ENCODE data around the gene SLC17A7.

The SLC17A7 gene

DNA sequence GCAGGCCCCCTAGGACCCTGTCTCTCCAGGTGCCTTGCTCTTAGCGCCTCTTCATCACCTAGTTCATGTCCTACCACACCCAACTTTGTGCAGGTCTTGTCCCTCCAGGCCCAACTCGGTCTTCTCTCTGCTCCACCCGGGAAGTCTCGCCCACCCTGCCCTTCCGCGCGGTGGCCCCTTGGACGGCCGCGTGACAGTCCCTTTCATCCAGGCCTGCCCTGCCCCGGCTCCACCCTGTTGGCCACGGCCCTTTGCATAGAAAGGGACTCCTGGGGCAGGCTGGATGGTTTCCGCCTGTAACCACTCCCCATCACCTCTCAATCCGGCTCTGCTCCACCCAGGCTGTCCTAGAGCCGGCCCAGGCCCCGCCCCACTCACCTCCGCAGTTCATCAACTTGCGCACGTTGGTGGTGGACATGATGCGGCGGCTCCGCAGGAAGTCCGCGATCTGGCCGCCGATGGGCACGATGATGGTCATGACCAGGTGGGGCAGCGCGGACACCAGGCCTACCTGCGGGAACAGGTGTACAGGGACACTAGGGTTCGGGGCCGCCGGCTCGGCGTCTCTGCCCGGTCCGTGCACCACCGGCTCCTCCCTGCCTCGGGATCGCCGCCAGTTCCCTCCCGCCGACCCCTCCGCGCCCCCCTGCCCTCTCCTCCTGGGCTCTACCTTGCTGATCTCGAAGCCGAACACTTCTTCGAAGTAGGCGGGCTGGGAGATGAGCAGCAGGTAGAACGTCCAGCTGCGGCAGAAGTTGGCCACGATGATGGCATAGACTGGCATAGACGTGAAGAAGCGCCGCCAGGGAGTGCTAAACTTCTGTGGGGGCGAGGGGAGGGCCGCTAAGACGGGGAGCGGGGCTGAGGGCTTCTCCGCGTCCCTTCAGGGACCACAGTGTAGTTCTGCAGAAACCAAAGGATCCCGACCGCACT, 8.9 kb downstream of the SLC17A7 start:
- in situ Hi-C loops (cut with HindIII; ENCODE audit: low pct_ligation_motif_present, low pct_unique_long_range_greater_than_20kb, low sequenced_read_pairs) = no loop called here
- DNase-seq = no peak

DNA sequence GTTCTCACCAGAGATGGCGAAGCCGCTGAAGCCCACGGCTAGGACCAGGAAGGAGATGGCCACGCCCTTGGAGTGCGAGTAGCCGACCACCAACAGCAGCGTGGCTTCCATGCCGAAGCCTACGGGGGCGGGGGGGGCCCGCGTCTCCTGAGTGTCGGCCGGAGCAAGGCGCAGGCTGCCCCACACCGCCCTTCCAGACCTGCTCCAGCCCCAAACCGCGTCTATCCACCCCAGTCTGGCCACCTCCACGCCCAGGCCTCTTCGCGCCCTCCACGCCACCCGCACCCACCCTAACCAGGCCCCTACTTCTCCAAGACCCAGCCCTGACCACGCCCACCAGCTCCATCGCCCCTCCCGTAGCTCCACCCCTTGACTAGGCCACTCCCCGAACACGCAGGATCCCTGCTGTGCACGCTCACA, 10.0 kb downstream of the SLC17A7 start:
- in situ Hi-C loops (cut with HindIII; ENCODE audit: low pct_ligation_motif_present, low pct_unique_long_range_greater_than_20kb, low sequenced_read_pairs) = no loop called here
- DNase-seq = no peak

DNA sequence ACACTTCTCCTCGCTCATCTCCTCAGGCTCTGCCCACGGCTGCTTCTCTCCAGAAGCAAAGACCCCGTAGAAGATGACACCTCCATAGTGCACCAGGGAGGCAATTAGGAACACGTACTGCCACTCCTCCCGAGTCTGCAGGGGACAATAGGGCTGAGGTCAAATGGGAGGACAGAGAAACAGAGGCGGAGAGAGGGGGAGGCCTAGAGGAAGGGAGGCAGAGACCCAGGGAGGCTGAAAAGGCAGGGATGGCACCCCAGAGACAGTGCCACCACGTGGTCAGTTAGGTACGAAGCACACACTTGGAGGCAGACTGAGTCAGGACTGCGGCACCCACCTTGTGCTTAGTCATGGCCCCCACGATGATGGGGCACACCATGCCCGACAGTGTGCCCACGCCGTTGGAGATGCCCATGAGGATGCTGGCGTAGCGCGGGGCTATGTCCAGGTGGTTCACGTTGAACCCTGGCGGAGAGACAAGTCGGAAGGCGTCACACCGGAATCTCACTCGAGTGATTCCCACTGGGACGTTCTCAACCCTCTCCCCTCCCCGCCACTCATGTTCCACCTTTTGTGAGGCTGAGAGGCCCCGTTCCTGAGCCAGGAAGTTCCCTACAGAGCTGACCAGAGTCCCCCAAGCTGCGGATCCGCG, 10.5 kb downstream of the SLC17A7 start:
- no peak for DNase-seq
- in situ Hi-C loops (cut with HindIII; ENCODE audit: low pct_ligation_motif_present, low pct_unique_long_range_greater_than_20kb, low sequenced_read_pairs) = no loop called here

DNA sequence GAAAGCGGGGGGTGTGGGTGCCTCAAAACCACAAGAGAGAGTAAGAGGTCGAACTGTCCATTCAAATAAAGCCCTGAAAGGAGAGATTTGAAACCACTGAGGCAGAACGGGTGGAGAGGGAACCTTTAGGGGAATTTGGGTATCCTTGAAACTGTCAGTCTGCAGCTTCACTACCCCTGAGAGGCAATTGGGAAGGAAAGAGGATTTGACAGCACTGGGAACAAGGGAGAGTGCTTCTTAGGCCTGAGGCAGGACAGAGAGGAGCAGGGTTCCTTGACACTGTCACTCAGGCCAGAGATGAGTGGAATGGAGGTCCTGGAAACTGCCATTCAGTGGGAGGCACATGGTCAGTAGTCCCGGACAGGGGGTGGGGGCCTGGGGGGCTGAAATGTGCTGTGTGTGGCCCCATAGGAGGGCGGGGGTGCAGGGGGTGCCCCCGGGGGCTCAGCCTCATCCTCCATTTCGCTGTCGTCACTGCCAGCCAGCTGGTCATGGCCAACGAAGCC, 11.1 kb downstream of the SLC17A7 start:
- in situ Hi-C loops (cut with HindIII; ENCODE audit: low pct_ligation_motif_present, low pct_unique_long_range_greater_than_20kb, low sequenced_read_pairs) = no loop called here
- DNase-seq = no peak

DNA sequence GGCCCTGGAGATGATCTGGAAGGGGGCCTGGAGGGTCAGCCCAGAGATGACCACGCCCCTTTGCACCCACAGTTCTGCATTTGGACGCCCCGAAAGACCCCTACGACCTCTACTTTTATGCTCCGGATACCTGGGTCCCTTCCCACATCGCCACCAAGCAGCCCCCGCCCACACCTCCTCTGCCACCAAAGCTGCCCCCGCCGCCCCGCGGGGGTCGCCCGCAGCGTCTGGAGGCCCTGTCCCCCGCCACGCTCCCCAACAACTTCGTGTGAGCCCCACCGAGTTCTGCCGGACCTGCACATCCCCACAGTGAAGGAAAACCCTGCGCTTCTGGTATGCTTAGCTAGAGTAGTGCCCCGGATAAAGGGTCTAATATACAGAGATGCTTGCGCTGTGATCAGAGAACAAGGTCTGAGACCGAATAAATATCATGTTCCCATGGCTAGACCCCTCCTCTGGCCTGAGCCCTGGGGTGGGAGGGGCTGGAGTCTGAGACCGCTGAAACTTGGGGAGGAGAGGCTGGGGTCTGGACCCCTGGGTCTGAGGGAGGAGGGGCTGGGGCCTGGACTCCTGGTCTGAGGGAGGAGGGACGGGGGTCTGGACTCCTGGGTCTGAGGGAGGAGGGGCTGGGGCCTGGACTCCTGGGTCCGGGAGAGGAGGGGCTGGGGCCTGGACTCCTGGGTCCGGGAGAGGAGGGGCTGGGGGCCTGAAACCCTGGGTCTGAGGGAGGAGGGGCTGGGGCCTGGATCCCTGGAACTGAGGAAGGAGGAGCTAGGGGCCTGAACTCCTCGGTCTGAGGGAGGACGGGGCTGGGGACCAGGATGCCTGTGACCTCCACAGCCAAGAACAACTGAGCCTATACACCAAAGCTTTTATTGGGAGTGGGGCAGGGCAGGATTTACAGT, 12.5 kb downstream of the SLC17A7 start:
- DNase-seq = no peak
- in situ Hi-C loops (cut with HindIII; ENCODE audit: low pct_ligation_motif_present, low pct_unique_long_range_greater_than_20kb, low sequenced_read_pairs) = no loop called here

DNA sequence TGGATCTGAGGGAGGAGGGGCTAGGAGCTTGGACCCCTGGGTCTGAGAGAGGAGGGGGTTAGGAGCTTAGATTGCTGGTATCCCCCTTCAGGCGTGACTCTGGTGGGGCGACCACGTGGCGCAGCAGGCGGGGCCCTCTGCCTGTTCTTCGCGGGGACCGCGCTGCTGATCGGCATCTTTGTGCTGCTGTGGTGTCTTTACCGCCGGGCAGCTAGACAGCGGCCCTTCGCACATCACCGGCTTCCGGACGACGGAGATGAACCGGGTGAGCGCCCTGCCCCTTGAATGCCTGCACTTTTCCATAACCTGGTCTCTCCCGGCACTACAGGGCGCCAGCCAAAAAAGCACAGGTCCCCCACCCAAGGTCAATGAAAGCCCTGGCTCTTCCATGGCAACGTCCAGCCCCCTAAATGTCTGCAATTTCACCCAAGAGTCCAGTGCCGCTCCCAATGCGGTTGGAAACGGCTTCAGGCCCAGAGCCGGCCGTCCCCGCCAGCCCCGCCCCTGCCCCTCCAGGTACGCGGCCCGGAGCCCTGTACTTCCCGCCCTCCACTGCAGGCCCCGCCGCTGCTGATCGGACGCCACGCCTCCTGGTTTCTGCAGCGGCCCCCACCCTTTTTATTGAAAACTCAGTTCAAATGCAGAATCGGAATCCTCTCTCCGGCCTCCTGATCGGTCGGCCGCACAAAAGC, 13.3 kb downstream of the SLC17A7 start:
- no peak for DNase-seq
- in situ Hi-C loops (cut with HindIII; ENCODE audit: low pct_ligation_motif_present, low pct_unique_long_range_greater_than_20kb, low sequenced_read_pairs) = no loop called here

DNA sequence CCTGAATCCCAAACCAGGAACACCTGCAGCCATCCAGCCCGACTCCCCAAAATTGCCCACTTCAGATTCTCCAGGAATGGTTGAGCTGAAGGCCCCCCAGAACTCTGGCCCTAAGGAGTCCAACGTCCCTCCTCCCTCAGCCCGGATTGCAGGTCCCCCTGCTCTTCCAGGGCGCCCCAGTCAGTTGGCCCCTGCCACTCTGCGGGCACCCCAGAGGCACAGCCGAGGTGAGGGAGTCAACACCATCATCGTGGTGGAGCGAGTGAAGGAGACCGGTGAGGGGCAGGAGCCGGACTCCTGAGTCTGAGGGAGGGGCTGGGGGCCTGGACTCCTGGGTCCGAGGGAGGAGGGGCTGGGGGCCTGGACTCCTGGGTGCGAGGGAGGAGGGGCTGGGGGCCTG, 14.0 kb downstream of the SLC17A7 start:
- DNase-seq = no peak

DNA sequence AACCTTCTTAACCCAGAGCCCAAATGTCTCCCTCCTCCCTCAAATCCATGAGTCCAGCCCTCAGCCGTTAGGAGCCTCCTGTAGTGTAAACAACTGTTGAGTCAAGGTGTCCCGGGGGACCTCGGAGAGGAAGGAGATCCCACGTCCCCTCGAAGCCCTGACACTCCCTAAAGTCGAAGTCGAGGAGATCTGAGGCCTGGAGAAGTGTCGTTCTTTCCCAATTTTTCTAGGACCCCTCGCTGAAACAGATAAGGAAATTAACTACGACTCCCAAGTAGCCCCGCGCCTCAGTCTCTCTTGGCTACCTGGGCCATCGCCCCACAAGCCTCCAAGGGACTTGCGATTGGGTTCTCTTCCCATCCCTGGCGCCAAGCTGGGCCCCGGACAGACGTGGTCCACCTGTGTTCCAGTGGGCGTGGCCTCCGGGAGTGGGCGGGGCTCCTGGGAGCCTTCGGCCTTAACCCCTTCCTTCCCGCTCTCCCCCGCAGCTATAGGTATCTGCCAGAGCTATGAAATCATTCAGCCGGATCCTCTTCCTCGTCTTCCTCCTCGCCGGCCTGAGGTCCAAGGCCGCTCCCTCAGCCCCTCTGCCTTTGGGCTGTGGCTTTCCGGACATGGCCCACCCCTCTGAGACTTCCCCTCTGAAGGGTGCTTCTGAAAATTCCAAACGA, 15.3 kb downstream of the SLC17A7 start:
- in situ Hi-C loops (cut with HindIII; ENCODE audit: low pct_ligation_motif_present, low pct_unique_long_range_greater_than_20kb, low sequenced_read_pairs) = no loop called here
- no peak for DNase-seq

More for the DNA sequence above, 14.0 kb downstream of the SLC17A7 start:
- in situ Hi-C loops (cut with HindIII; ENCODE audit: low pct_ligation_motif_present, low pct_unique_long_range_greater_than_20kb, low sequenced_read_pairs) = no loop called here

DNA sequence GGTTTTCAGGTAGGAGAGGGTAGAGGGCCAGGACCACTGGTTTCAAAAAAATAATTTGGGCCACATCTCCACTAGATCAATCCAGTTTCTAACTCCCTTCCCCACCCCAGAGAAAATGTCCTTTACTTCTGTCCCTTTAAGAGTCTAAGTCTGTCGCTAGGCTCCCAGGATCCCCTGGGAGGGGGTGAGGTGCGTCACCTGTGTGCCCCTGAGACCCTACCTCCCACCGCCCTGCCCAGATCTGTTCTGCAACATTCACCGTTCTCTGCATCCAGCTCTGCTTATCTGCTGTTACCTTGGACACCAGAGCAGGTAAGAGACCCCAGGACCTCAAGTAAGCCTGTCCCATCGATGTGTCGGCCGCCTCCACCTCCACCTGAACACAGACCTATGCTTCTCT, 16.1 kb downstream of the SLC17A7 start, which contains the start of gene GFY:
Gene GFY, plus strand, starts transcription at position 211 of the 400 bp plus-strand sequence. CDS start 1,043 bp downstream, outside the sequence.
- no peak for DNase-seq
- in situ Hi-C loops (cut with HindIII; ENCODE audit: low pct_ligation_motif_present, low pct_unique_long_range_greater_than_20kb, low sequenced_read_pairs) = no loop called here

DNA sequence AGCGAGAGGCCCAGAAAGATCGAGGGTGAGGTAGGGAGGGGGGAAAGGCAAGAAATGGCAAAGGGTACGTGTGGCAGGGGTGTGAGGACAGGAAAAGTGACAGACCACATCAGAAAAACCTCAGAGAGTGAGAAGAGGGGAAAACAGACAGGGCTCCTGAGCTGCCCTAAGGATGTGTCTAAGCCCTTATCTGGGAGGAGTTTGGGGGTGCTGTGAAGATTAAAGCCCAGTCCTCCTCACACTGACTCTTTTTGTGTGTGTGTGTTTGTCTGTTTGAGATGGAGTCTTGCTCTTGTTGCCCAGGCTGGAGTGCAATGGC, 17.4 kb downstream of the SLC17A7 start:
- in situ Hi-C loops (cut with HindIII; ENCODE audit: low pct_ligation_motif_present, low pct_unique_long_range_greater_than_20kb, low sequenced_read_pairs) = no loop called here
- no peak for DNase-seq

DNA sequence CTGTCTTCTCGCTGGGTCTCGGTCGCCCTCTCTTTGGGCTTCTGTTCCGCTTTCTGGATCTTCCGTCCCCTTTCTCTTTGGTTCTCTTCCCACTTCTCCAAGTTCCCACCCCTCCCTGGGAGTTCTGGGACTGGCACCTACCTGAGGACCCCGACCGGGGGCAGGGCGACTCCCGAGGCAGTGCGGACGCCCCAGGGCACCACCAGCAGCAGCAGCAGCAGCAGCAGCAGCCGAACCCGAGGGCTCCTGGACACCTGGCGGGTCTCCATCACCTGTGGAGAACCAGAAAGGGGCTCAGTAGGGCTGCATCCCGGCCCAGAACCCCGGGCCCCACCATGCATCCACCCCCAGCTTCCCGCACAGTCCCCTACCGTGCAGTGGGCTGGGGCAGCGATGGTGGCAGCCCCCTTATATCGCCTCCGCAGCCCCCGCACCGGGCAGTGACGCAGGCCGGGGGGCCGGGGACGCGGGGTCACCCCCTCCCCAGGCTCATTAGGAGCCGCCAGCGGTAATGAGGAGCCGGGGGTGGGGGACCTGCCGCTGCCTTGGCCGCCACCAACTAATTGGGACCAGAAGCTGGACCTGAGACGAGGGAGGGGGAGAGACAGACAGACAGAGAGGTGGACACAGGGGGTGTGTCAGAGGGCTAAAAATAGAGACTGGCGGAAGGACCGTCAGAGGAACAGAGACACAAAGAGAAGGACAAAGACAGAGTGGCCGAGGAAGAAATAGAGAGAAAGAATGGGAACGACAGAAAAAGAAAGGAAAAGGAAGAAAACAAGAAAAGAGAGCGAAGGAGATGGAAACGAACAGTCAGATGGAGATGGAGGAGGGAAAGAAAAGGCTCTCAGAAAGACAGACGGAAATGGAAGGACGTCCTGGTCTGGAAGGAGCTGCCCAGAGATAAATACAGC, 18.0 kb downstream of the SLC17A7 start, which contains the start of gene PTH2:
Gene PTH2, minus strand, starts transcription at position 371 of the 914 bp plus-strand sequence. Its CDS starts 102 bp downstream, at position 269.
- no peak for DNase-seq
- in situ Hi-C loops (cut with HindIII; ENCODE audit: low pct_ligation_motif_present, low pct_unique_long_range_greater_than_20kb, low sequenced_read_pairs) = no loop called here

DNA sequence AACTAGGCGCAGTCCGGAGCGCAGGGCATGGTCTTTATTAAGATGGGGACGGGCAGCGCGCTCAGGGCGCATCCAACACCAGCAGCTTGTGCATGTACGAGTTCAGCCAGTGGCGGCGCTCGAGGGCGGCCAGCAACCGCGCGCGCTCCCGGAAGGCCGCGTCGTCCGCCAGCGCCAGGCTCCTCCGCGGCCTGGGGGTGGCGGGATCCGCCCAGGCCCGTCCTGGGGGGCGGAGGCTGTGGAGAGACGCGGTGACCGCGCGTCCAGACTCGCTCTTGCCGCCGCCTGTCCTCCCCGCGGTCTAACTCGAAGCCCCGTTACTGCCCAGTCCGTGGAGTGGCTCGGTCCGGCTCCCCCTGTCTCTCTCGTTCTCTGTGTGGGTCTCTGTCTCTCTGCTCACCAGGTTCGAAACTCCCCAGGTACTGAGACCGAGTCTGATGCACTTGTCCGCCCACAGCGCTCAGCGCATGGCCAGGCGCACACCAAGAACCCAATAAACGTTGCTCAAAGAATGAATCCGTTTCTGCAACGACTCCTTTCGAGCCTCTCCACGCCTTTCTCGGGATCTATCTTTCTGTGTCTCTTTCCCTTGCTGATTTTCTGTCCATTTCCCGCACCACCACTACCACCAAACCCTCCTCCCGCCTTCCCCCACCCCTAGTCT, 18.8 kb downstream of the SLC17A7 start:
- no peak for DNase-seq
- in situ Hi-C loops (cut with HindIII; ENCODE audit: low pct_ligation_motif_present, low pct_unique_long_range_greater_than_20kb, low sequenced_read_pairs) = no loop called here

DNA sequence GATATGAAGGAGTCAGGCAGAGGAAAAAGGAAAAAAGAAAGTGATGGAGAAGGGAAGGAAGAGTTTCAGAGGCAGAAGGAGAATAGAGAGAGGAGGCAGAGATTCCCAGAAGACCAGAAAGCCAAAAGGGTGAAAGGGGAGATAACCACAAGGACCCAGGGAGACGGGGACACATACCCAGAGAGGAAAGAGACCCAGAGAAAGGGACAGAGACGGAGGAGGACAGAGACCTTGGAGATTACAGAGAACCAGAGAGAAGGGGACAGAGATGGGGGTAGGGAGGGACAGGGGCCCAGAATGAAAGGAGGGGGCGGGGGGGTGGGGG, 19.5 kb downstream of the SLC17A7 start:
- no peak for DNase-seq
- in situ Hi-C loops (cut with HindIII; ENCODE audit: low pct_ligation_motif_present, low pct_unique_long_range_greater_than_20kb, low sequenced_read_pairs) = no loop called here

DNA sequence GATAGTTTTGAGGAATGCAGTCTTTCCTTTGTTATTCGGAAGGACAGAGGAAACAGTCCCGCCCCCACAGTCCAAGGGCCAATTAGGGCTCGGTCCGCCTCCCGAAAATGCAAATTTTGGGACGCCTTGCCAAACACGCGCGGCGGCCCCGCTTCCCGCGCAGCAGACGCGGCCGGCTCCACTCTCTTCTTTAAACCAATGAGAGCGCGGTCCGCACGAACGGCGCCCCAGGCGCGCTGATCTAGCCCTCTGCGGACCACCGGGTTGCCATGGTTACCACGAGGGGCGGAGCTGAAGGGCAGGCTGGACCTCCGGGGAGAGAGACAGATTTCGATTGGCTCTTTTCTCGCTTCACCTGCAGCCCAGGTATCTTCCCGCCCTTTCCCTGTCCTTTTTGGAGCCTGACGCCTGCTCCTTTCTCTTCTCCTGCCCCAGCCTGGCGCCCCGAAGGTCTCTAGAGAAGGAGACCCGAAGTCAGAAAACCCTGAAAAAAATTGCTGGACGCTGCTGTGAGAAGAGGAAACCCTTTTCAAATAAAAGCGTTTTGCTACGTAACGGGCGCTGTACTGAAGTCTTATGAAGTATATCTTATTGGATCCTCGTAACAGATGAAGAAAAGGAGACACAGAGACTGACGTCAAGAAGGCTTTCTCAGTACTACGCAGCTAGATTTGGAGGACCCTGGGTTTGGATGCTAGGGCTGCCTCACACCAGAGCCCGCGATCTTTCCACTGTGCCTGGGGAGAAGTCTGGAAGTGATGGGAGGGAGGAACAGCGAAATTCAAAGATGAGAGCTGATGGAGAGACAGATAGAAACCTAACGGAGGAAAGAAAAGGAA, 20.1 kb downstream of the SLC17A7 start:
- DNase-seq = no peak

DNA sequence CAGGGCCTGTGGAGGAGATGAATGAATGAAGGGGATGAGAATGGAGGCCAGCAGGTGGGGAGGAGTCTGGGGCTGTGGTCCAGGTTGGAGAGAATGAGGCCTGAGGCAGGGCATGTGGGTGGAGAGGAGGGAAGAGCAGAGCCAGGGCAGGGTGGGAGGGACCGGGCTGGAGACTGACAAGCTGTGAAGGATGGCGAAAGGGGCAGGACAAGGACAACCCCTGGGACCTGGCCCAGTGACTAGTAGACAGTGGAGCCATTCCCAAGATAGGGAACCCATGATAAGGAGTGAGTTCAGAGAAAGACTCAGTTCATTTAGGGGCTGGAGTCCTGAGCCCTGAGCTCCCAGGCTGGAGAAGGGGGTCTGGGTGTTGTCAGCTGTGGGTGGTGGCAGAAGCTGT, 21.1 kb downstream of the SLC17A7 start:
- in situ Hi-C loops (cut with HindIII; ENCODE audit: low pct_ligation_motif_present, low pct_unique_long_range_greater_than_20kb, low sequenced_read_pairs) = no loop called here
- no peak for DNase-seq

More for the DNA sequence above, 20.1 kb downstream of the SLC17A7 start:
- in situ Hi-C loops (cut with HindIII; ENCODE audit: low pct_ligation_motif_present, low pct_unique_long_range_greater_than_20kb, low sequenced_read_pairs) = no loop called here

Data from ACHN (cell line).